ENCODE results near the gene PRMT7. TPM values are rescaled to one million over a fixed set of nuclear protein-coding genes. Genes with fewer than 3 reads are reported as not detected.

PRMT7 gene
- total and polyA plus RNA-seq, 2 of the 8 experiments (the other 6 are each of a cell fraction or from before 2014, with no cell fraction given): 48.2 to 49.3 TPM

DNA sequence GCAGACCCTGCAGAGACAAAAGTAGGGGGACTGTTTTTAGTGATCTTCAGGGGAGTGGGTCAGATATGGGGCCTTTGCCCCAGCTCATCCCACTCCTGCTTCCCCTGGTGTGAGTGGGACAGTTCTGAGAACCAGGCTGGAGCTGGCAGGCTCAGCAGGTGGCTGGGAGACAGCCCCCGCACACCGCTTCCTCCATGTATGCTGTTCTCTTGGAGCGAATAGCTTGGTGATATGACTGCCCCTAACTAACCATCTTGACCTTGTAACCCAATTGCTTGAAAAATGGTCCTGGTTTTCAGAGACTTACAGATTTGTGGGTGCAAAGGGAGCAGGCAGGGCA, 61.5 kb downstream of the PRMT7 start (continued):
- TF ChIP-seq EZH2 (IDR thresholded peaks at IDR 0.05; ENCODE audit: low read depth, low read length, severe bottlenecking) (no peak), RNF2 (IDR thresholded peaks at IDR 0.05; ENCODE audit: borderline replicate concordance, low read depth, low read length, missing control alignments, poor library complexity, severe bottlenecking) (no peak), POU5F1 (IDR thresholded peaks at IDR 0.05; ENCODE audit: low read depth, low read length) (no peak), FOSL1 (IDR thresholded peaks at IDR 0.05; ENCODE audit: insufficient read depth, low read depth, low read length) (no peak)
